Measurements from ENCODE around the gene ETS2. TPM values are rescaled to one million over a fixed set of nuclear protein-coding genes. Genes with fewer than 3 reads are reported as not detected.

Gene ETS2
- polyA plus RNA-seq, 1 donor (not counting 4 experiments of a cell fraction or from before 2014, with no cell fraction given) = 58.5 TPM

- TF ChIP-seq, protein P1, sequence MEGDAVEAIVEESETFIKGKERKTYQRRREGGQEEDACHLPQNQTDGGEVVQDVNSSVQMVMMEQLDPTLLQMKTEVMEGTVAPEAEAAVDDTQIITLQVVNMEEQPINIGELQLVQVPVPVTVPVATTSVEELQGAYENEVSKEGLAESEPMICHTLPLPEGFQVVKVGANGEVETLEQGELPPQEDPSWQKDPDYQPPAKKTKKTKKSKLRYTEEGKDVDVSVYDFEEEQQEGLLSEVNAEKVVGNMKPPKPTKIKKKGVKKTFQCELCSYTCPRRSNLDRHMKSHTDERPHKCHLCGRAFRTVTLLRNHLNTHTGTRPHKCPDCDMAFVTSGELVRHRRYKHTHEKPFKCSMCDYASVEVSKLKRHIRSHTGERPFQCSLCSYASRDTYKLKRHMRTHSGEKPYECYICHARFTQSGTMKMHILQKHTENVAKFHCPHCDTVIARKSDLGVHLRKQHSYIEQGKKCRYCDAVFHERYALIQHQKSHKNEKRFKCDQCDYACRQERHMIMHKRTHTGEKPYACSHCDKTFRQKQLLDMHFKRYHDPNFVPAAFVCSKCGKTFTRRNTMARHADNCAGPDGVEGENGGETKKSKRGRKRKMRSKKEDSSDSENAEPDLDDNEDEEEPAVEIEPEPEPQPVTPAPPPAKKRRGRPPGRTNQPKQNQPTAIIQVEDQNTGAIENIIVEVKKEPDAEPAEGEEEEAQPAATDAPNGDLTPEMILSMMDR (optimal IDR thresholded peaks at IDR 0.05 in 1 of 3, IDR thresholded peaks at IDR 0.05 in 1 of 3, conservative IDR thresholded peaks at IDR 0.05 in 1 of 3; ENCODE audit: extremely low read depth in 1 of 3, insufficient read depth in 2 of 3, low read length in 3 of 3) = no peak
- no peak for TF ChIP-seq EZH2 (IDR thresholded peaks at IDR 0.05; ENCODE audit: low read length)
- H3K9me1 ChIP-seq (ENCODE audit: control insufficient read depth, extremely low read depth, insufficient read depth, low read length) = no peaks in the 10 kb centered on the region
- peak overlapping the region; percentile 86 for H3K27ac ChIP-seq (ENCODE audit: control insufficient read depth, insufficient read depth, low read length)
- H3K36me3 ChIP-seq (ENCODE audit: control insufficient read depth in 2 of 2, extremely low read depth in 1 of 2, insufficient read depth in 2 of 2, low read length in 2 of 2) = no peaks in the 10 kb centered on the region
- peak overlapping the region in 2 of 3 experiments; percentile 58 to 70 for H3K4me3 ChIP-seq (ENCODE audit: control insufficient read depth in 2 of 3, extremely low read depth in 1 of 3, insufficient read depth in 2 of 3, low read depth in 1 of 3, low read length in 3 of 3)
- dilution Hi-C loops (cut with MboI; ENCODE audit: extremely low pct_ligation_motif_present, low sequenced_read_pairs) = no loop called here
- H2AFZ ChIP-seq (ENCODE audit: control insufficient read depth, low read length) = peak overlapping the region; percentile 92
- no peaks in the 10 kb centered on the region for H3K27me3 ChIP-seq (ENCODE audit: control insufficient read depth, extremely low read depth, insufficient read depth, low read length)
- no peaks in the 10 kb centered on the region for H3K9me3 ChIP-seq (ENCODE audit: control insufficient read depth, low read depth, low read length)
- peak overlapping the region; percentile 91 for H3K4me2 ChIP-seq (ENCODE audit: control insufficient read depth, extremely low read depth, insufficient read depth, low read depth, low read length)
- H3K4me1 ChIP-seq (ENCODE audit: control insufficient read depth, extremely low read depth, insufficient read depth, low read length) = peaks cover 17% of the 10 kb centered on the region
- H4K20me1 ChIP-seq (ENCODE audit: control insufficient read depth, extremely low read depth, insufficient read depth, low read length) = no peaks in the 10 kb centered on the region
- H3K9ac ChIP-seq (ENCODE audit: control insufficient read depth, extremely low read depth, insufficient read depth, low read length) = peak overlapping the region; percentile 79
- no peak for DNase-seq (ENCODE audit: low read depth, low spot score)
- H3K79me2 ChIP-seq (ENCODE audit: control insufficient read depth, insufficient read depth, low read length) = no peaks in the 10 kb centered on the region
- peak; percentile 59 for FAIRE-seq
Observed at GRCh38 chr21:38766987-38767722, 38.6 kb upstream of the ETS2 start.

DNA sequence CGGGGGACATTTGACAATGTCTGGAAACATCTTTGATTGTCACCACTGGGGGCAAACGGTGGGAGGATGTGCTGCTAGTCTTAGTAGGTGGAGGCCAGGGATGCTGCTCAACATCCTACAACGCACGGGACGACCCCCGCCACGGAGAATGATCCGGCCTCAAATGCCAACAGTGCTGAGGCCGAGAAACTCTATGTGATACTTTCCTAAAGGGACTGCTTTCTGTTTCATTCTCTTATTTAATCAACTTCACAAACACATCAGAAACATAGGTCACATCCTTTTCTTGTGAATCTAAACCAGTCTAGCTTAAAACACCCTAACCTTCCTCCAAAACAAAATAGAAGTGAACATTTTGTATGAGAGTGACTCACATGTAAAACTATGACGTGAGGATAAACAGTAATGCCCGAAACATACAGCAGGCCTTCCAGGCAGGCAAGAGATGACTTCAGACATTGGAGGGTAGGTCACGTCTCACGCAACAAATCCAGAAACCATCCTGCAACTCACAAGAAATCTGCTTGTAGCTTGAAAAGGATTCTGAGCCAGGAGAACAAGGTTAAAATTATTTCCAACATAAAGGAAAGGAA, 37.2 kb upstream of the ETS2 start:
- Histone ChIP-seq H3K27me3 (ENCODE audit: control insufficient read depth, extremely low read depth, insufficient read depth, low read length) (no peaks in the 10 kb centered on the region), H3K27ac (ENCODE audit: control insufficient read depth, insufficient read depth, low read length) (peak overlapping the region; percentile 11), H3K9ac (ENCODE audit: control insufficient read depth, extremely low read depth, insufficient read depth, low read length) (no peak overlapping the region), H3K36me3 (ENCODE audit: control insufficient read depth in 2 of 2, extremely low read depth in 1 of 2, insufficient read depth in 2 of 2, low read length in 2 of 2) (no peaks in the 10 kb centered on the region), H3K4me2 (ENCODE audit: control insufficient read depth, extremely low read depth, insufficient read depth, low read depth, low read length) (no peak overlapping the region), H3K4me1 (ENCODE audit: control insufficient read depth, extremely low read depth, insufficient read depth, low read length) (peaks cover 26% of the 10 kb centered on the region), H3K4me3 (ENCODE audit: control insufficient read depth in 2 of 3, extremely low read depth in 1 of 3, insufficient read depth in 2 of 3, low read depth in 1 of 3, low read length in 3 of 3) (no peak overlapping the region), H4K20me1 (ENCODE audit: control insufficient read depth, extremely low read depth, insufficient read depth, low read length) (no peaks in the 10 kb centered on the region), H2AFZ (ENCODE audit: control insufficient read depth, low read length) (no peak overlapping the region), H3K9me3 (ENCODE audit: control insufficient read depth, low read depth, low read length) (no peaks in the 10 kb centered on the region), H3K9me1 (ENCODE audit: control insufficient read depth, extremely low read depth, insufficient read depth, low read length) (peaks cover 3% of the 10 kb centered on the region), H3K79me2 (ENCODE audit: control insufficient read depth, insufficient read depth, low read length) (no peaks in the 10 kb centered on the region)
- TF ChIP-seq, protein P1 (optimal IDR thresholded peaks at IDR 0.05 in 1 of 3, IDR thresholded peaks at IDR 0.05 in 1 of 3, conservative IDR thresholded peaks at IDR 0.05 in 1 of 3; ENCODE audit: extremely low read depth in 1 of 3, insufficient read depth in 2 of 3, low read length in 3 of 3) = no peak
- no peak for TF ChIP-seq EZH2 (IDR thresholded peaks at IDR 0.05; ENCODE audit: low read length)
- no peak for FAIRE-seq
- dilution Hi-C loops (cut with MboI; ENCODE audit: extremely low pct_ligation_motif_present, low sequenced_read_pairs) = no loop called here
- DNase-seq (ENCODE audit: low read depth, low spot score) = no peak
